Measurements from ENCODE around the gene USP12. TPM values are rescaled to one million over a fixed set of nuclear protein-coding genes. Genes with fewer than 3 reads are reported as not detected.
"Not testable (repeated sequence)": the region's sequence is repeated elsewhere in the genome, so short reads cannot be mapped to it uniquely, and the experiment has no call there.

The USP12 gene
- polyA plus RNA-seq = 10 to 100 TPM in 2 of 3 donors, 1 to 10 TPM in 1; 6.0 to 17.1 (median 15.3) TPM

GRCh38 chr13:27171244-27171826, at the start of gene USP12:
TSS of gene USP12 (minus strand) at chr13:27171811. CDS start at chr13:27171639, 172 bp downstream.
- H3K27ac ChIP-seq (ENCODE audit: low read depth, low read length) = peak within 1 kb of the TSS; percentile 79
- 0 to 1% (median 0%) methylated on average over 43 to 81 of the region's 88 CpGs for WGBS, 3 donors

GRCh38 chr13:27219611-27220010, 48.0 kb upstream of the USP12 start:
- H3K27ac ChIP-seq (ENCODE audit: low read depth, low read length) = no peak overlapping the region
- 90 to 92% (median 90%) methylated on average over 19 of the region's 19 CpGs for WGBS, 3 donors

- 59 to 81% (median 64%) methylated on average over 1 of the region's 1 CpG for WGBS, 3 donors
- H3K27ac ChIP-seq (ENCODE audit: low read depth, low read length) = not testable (repeated sequence)
Observed at GRCh38 chr13:27218861-27219260, 47.2 kb upstream of the USP12 start.

GRCh38 chr13:27217791-27218190, 46.2 kb upstream of the USP12 start:
- not testable (repeated sequence) for H3K27ac ChIP-seq (ENCODE audit: low read depth, low read length)
- 56 to 80% (median 59%) methylated on average over 2 of the region's 2 CpGs for WGBS, 3 donors

GRCh38 chr13:27213386-27213785, 41.8 kb upstream of the USP12 start:
- WGBS, 3 donors = 87 to 98% (median 93%) methylated on average over 5 of the region's 5 CpGs

GRCh38 chr13:27211771-27212364, 40.3 kb upstream of the USP12 start:
- 85 to 90% (median 89%) methylated on average over 17 of the region's 17 CpGs for WGBS, 3 donors
- no peak overlapping the region for H3K27ac ChIP-seq (ENCODE audit: low read depth, low read length)

More at GRCh38 chr13:27213386-27213785, 41.8 kb upstream of the USP12 start:
- H3K27ac ChIP-seq (ENCODE audit: low read depth, low read length) = not testable (repeated sequence)

GRCh38 chr13:27211271-27211670, 39.7 kb upstream of the USP12 start:
- H3K27ac ChIP-seq (ENCODE audit: low read depth, low read length) = no peak overlapping the region
- 91 to 97% (median 96%) methylated on average over 1 of the region's 1 CpG for WGBS, 3 donors

- H3K27ac ChIP-seq (ENCODE audit: low read depth, low read length) = no peak overlapping the region
- 89 to 98% (median 97%) methylated on average over 1 of the region's 1 CpG for WGBS, 3 donors
Observed at GRCh38 chr13:27208514-27208913, 36.9 kb upstream of the USP12 start.

- WGBS, 3 donors = 74 to 76% (median 75%) methylated on average over 3 of the region's 3 CpGs
- no peak overlapping the region for H3K27ac ChIP-seq (ENCODE audit: low read depth, low read length)
Observed at GRCh38 chr13:27203854-27204253, 32.2 kb upstream of the USP12 start.

DNA sequence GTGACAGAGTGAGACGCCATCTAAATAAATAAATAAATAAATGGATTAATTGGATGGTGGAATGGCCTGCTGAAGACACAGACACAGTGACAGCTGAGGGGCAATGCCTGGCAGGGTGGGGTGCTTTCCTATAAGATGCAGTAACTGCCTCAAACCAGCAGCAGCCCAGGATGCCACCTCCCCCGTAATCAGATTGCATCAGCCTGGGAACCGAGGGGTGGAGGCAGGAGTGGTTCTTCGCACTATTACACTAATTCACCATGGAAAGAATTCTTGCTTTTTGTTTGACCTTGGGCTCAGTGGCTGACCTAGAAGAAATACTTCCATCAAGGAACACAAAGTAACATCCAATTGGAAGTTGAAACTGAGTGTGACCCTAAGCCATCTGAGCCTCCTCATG, 31.6 kb upstream of the USP12 start:
- WGBS, 3 donors = 88 to 93% (median 90%) methylated on average over 4 of the region's 4 CpGs
- H3K27ac ChIP-seq (ENCODE audit: low read depth, low read length) = no peak overlapping the region

- WGBS, 3 donors = 80 to 92% (median 90%) methylated on average over 1 of the region's 1 CpG
Observed at GRCh38 chr13:27201661-27202060, 30.1 kb upstream of the USP12 start.

GRCh38 chr13:27200413-27201070, 28.9 kb upstream of the USP12 start:
- 58 to 81% (median 70%) methylated on average over 1 of the region's 1 CpG for WGBS, 3 donors
- no peak overlapping the region for H3K27ac ChIP-seq (ENCODE audit: low read depth, low read length)

More at GRCh38 chr13:27201661-27202060, 30.1 kb upstream of the USP12 start:
- no peak overlapping the region for H3K27ac ChIP-seq (ENCODE audit: low read depth, low read length)

DNA sequence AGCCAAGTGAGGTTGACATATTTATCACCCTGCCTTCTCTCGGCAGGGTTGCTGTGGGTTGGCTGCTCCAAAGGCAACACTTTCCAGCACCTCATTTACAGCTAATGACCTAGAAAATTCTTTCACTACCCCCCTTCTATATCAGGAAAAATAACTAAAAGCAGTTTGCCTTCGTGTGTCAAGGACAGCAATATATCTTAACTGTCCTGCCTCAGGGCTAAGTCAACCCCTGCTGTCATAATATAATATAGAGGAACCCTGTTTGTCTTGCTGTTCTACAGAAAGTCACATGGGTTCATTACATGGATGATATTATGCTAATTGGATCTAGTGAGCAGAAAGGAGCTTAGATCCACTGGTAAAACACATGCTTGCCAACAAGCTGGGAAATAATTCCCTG, 28.1 kb upstream of the USP12 start:
- H3K27ac ChIP-seq (ENCODE audit: low read depth, low read length) = no peak overlapping the region
- 32 to 75% (median 52%) methylated on average over 2 of the region's 2 CpGs for WGBS, 3 donors

GRCh38 chr13:27199211-27199610, 27.6 kb upstream of the USP12 start:
- H3K27ac ChIP-seq (ENCODE audit: low read depth, low read length) = no peak overlapping the region
- 82 to 87% (median 82%) methylated on average over 3 of the region's 3 CpGs for WGBS, 3 donors

GRCh38 chr13:27194895-27195764, 23.5 kb upstream of the USP12 start:
- no peak overlapping the region for H3K27ac ChIP-seq (ENCODE audit: low read depth, low read length)
- WGBS, 3 donors = 56 to 65% (median 61%) methylated on average over 9 of the region's 9 CpGs

- WGBS, 3 donors = 73 to 85% (median 73%) methylated on average over 3 of the region's 3 CpGs
- H3K27ac ChIP-seq (ENCODE audit: low read depth, low read length) = no peak overlapping the region
Observed at GRCh38 chr13:27194209-27194608, 22.6 kb upstream of the USP12 start.

- 88 to 94% (median 93%) methylated on average over 10 of the region's 10 CpGs for WGBS, 3 donors
- H3K27ac ChIP-seq (ENCODE audit: low read depth, low read length) = no peak overlapping the region
Observed at GRCh38 chr13:27193496-27193895, 21.9 kb upstream of the USP12 start.

- WGBS, 3 donors = 81 to 100% (median 96%) methylated on average over 1 of the region's 1 CpG
- no peak overlapping the region for H3K27ac ChIP-seq (ENCODE audit: low read depth, low read length)
Observed at GRCh38 chr13:27192973-27193372, 21.4 kb upstream of the USP12 start.

GRCh38 chr13:27192367-27192766, 20.8 kb upstream of the USP12 start:
- H3K27ac ChIP-seq (ENCODE audit: low read depth, low read length) = not testable (repeated sequence)
- WGBS, 3 donors = 30 to 64% (median 38%) methylated on average over 1 of the region's 1 CpG
